DMS53 (cell line): ENCODE results near the gene ATP2B2.

Experiments
- DNase-seq: peaks from one replicate; lab custom pipeline; 2025; lab: John Stamatoyannopoulos, UW

ATP2B2 gene

GRCh38 chr3:10344147-10344943 is 161.0 kb downstream of the ATP2B2 start:
- peak; percentile 30 for DNase-seq

GRCh38 chr3:10343526-10343925 is 161.9 kb downstream of the ATP2B2 start:
- DNase-seq, result no peak

- no peak for DNase-seq
Observed at GRCh38 chr3:10342781-10343180, 162.6 kb downstream of the ATP2B2 start.

GRCh38 chr3:10341901-10342398 is 163.4 kb downstream of the ATP2B2 start:
- DNase-seq, result no peak

- DNase-seq, result no peak
Observed at GRCh38 chr3:10340476-10340875, 164.9 kb downstream of the ATP2B2 start.

GRCh38 chr3:10340046-10340445 is 165.3 kb downstream of the ATP2B2 start:
- no peak for DNase-seq

GRCh38 chr3:10339376-10339955 is 165.9 kb downstream of the ATP2B2 start:
- no peak for DNase-seq

- DNase-seq, result no peak
Observed at GRCh38 chr3:10338591-10339353, 166.6 kb downstream of the ATP2B2 start.

GRCh38 chr3:10338164-10338470 is 167.3 kb downstream of the ATP2B2 start:
- no peak for DNase-seq

- no peak for DNase-seq
Observed at GRCh38 chr3:10337323-10338163, 167.8 kb downstream of the ATP2B2 start.

GRCh38 chr3:10336761-10337160 is 168.6 kb downstream of the ATP2B2 start:
- no peak for DNase-seq

- peak; percentile 35 for DNase-seq
Observed at GRCh38 chr3:10335871-10336622, 169.3 kb downstream of the ATP2B2 start.

- DNase-seq, result no peak
Observed at GRCh38 chr3:10335190-10335738, 170.1 kb downstream of the ATP2B2 start.

- DNase-seq, result no peak
Observed at GRCh38 chr3:10334459-10334858, 170.9 kb downstream of the ATP2B2 start.

GRCh38 chr3:10334042-10334441 is 171.3 kb downstream of the ATP2B2 start:
- no peak for DNase-seq

GRCh38 chr3:10333349-10333650 is 172.1 kb downstream of the ATP2B2 start:
- no peak for DNase-seq

- no peak for DNase-seq
Observed at GRCh38 chr3:10332481-10333348, 172.7 kb downstream of the ATP2B2 start.

- DNase-seq, result no peak
Observed at GRCh38 chr3:10331320-10331719, 174.1 kb downstream of the ATP2B2 start.

GRCh38 chr3:10330319-10330718 is 175.1 kb downstream of the ATP2B2 start:
- no peak for DNase-seq

- DNase-seq, result no peak
Observed at GRCh38 chr3:10329495-10330015, 175.8 kb downstream of the ATP2B2 start.
